ENCODE data around the gene GFOD1. TPM values are rescaled to one million over a fixed set of nuclear protein-coding genes. Genes with fewer than 3 reads are reported as not detected.

The GFOD1 gene
- polyA plus RNA-seq, 2 of the 4 experiments (the other 2 are of a cell fraction) = 2.7 to 3.5 TPM

- POLR2A ChIA-PET = interaction anchor here (0.7 to 0.9 kb wide), 2 partner anchors 61 to 107 kb away, joined by 3 read pairs; no protein-coding TSS in a partner anchor
- Histone ChIP-seq H3K4me1 (peaks cover 19% of the 10 kb centered on the region; the same call in 2 of the 3 replicates), H3K4me2 (no peak overlapping the region)
Observed at GRCh38 chr6:13425270-13425873, 62.0 kb downstream of the GFOD1 start.

GRCh38 chr6:13423252-13423651 is 64.1 kb downstream of the GFOD1 start:
- no peak overlapping the region for H3K4me2 ChIP-seq
- H3K4me1 ChIP-seq = peaks cover 19% of the 10 kb centered on the region; the same call in 2 of the 3 replicates
- TF ChIP-seq E2F6 (IDR thresholded peaks at IDR 0.05; ENCODE audit: borderline replicate concordance, low read depth) (no peak), RFX5 (IDR thresholded peaks at IDR 0.05) (no peak), ZNF302 (CRISPR knock-in tag; IDR thresholded peaks at IDR 0.05) (no peak), SREBF2 (IDR thresholded peaks at IDR 0.05) (no peak), RARB (CRISPR knock-in tag; IDR thresholded peaks at IDR 0.05) (no peak)
- DNase-seq (ENCODE audit: low read depth in 1 of 2, low spot score in 1 of 2) = no peak
- ChIA-PET CTCF (interaction anchor here (0.6 kb wide), 1 partner anchor 205 kb away, joined by 3 read pairs; no protein-coding TSS in a partner anchor), POLR2A (no interaction called here)
- H3K27ac ChIP-seq = no peak overlapping the region
- H3K4me3 ChIP-seq = no peak overlapping the region
- no peak for ATAC-seq
- FAIRE-seq = no peak
- WGBS (ENCODE audit: missing lambda C conversion rate) = 88% methylated on average over 6 of the region's 6 CpGs
- H3K9me3 ChIP-seq = no peaks in the 10 kb centered on the region

More at GRCh38 chr6:13425270-13425873, 62.0 kb downstream of the GFOD1 start:
- Histone ChIP-seq H3K9me3 (no peaks in the 10 kb centered on the region), H3K4me3 (no peak overlapping the region), H3K27ac (no peak overlapping the region)
- DNase-seq (ENCODE audit: low read depth in 1 of 2, low spot score in 1 of 2) (no peak), FAIRE-seq (no peak), ATAC-seq (no peak)
- no peak for TF ChIP-seq HEYL (CRISPR knock-in tag; IDR thresholded peaks at IDR 0.05)
- TF ChIP-seq ATOH8 (CRISPR knock-in tag; IDR thresholded peaks at IDR 0.05; ENCODE audit: low read depth) = no peak
- TF ChIP-seq CEBPB (IDR thresholded peaks at IDR 0.05) = no peak
- CTCF ChIA-PET = no interaction called here
- 59% methylated on average over 3 of the region's 3 CpGs for WGBS (ENCODE audit: missing lambda C conversion rate)

- POLR2A ChIA-PET = no interaction called here
- Histone ChIP-seq H3K9me3 (no peaks in the 10 kb centered on the region), H3K4me1 (peaks cover 19% of the 10 kb centered on the region; the same call in 2 of the 3 replicates), H3K27ac (peak overlapping the region in 1 of 2 experiments; percentile 33; a peak in 2 of 6 replicates), H3K4me3 (no peak overlapping the region), H3K4me2 (no peak overlapping the region)
- CTCF ChIA-PET = interaction anchor here (0.6 kb wide), 1 partner anchor 204 kb away, joined by 3 read pairs; no protein-coding TSS in a partner anchor
- TF ChIP-seq HMGXB4 (CRISPR knock-in tag; IDR thresholded peaks at IDR 0.05; ENCODE audit: borderline replicate concordance) = no peak
- TF ChIP-seq HOXB13 (CRISPR knock-in tag; IDR thresholded peaks at IDR 0.05; ENCODE audit: low read depth) = no peak
- no peak for TF ChIP-seq BCL3 (IDR thresholded peaks at IDR 0.05)
- TF ChIP-seq SMC3 (IDR thresholded peaks at IDR 0.05) = no peak
- TF ChIP-seq RAD21 (conservative IDR thresholded peaks at IDR 0.05 in 1 of 2, IDR thresholded peaks at IDR 0.05 in 1 of 2) = no peak
- no peak for TF ChIP-seq RCOR1 (IDR thresholded peaks at IDR 0.05; ENCODE audit: low read depth, low read length)
- TF ChIP-seq POLR2A (IDR thresholded peaks at IDR 0.05; ENCODE audit: low read length) = no peak
- no peak for TF ChIP-seq ZFP36 (IDR thresholded peaks at IDR 0.05; ENCODE audit: borderline replicate concordance, partially characterized antibody)
- FAIRE-seq (no peak), ATAC-seq (no peak), DNase-seq (ENCODE audit: low read depth in 1 of 2, low spot score in 1 of 2) (no peak)
- 89% methylated on average over 5 of the region's 5 CpGs for WGBS (ENCODE audit: missing lambda C conversion rate)
Observed at GRCh38 chr6:13422681-13423221, 64.6 kb downstream of the GFOD1 start.

Data from A549 (cell line).